ENCODE data around the gene CCIN. TPM values are rescaled to one million over a fixed set of nuclear protein-coding genes. Genes with fewer than 3 reads are reported as not detected.

CCIN gene
- total RNA-seq, 1 donor from 2014 or later: not detected

DNA sequence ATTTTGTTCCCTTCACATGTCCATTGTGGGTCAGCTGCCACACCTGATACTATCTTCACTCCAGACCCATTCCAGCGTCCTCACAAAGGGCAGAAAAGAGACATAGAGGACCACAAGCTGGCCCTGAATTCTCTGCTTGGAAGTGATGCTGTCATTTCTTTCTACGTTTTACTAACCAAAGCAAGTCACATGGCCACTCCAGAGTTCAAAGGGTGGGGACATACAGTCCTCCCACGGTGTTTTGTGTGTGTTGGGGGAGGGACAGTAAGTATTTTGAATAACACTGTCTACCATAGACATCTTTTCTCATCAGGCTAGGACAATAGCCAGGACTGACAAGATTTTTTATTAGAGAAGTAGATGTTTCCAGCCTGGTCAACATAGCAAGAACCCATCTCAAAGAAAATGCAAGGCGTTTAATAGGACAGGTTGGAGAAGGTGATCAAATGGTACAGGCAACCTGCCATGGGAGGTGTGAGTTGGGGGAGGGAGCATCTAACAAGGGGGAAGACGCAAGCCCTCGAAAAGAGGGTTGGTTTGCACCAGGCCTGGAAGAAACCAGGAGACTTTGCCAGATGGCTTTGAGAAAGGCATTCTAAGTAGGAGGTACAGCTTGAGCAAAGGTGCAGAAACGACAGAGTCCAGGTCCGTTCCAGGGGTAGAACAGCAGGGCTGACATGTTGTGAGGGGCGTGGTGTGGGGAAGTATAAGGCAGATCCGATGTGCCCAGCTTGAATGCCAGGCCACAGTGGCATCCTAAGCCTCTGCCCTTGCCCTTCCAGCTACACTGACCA is 43.9 kb upstream of the CCIN start:
- H3K27me3 ChIP-seq: no peaks in the 10 kb centered on the region
- no peak for DNase-seq (ENCODE audit: extremely low spot score in 2 of 2)
- H3K4me3 ChIP-seq: no peak overlapping the region

DNA sequence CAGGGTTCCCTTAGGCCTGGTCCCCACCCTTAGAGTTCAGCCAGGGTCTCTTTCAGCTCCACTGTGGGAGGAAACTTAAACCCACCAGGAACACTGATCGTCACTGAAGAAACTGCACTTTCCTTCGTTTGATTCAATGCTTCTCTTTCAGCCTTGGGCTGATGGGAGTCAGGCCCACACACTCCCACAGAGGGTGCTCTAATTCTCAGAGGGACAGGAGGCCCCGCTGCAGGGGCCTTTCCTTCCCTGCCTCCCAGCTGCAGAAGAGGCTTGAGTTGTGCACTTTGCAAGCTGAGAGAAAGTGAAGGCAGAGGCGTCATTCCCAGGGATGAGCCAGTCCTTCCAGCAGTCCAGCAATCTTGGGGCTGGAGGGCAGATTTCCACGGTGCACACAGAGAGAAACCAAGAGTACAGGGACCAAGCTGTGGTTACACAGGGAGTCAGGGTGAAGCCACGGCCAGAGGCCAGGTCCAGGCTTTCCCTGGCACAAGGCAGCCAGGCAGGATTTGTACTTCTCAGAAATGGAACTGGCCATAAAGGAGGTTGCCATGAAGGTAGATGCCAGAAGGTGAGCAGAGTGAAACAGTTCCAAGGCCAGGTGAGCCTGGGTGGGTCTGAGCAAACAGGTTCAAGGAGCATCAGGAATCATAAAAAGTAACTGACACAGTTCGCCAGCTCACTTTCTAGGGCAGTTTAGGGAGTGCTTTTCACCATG is 43.0 kb upstream of the CCIN start:
- TF ChIP-seq POLR2A (IDR thresholded peaks at IDR 0.05) (no peak), CTCF (IDR thresholded peaks at IDR 0.05) (no peak), POLR2AphosphoS5 (IDR thresholded peaks at IDR 0.05; ENCODE audit: insufficient read depth in 1 of 2, low read depth in 1 of 2) (no peak)
- DNase-seq (ENCODE audit: extremely low spot score in 2 of 2): no peak
- Histone ChIP-seq H3K27me3 (no peaks in the 10 kb centered on the region), H3K4me1 (no peaks in the 10 kb centered on the region), H3K9me3 (no peaks in the 10 kb centered on the region), H3K27ac (no peak overlapping the region), H3K36me3 (peaks cover 0 to 4% of the 10 kb centered on the region in 2 donors), H3K4me3 (no peak overlapping the region)
- intact Hi-C loops (cut with DNase I): loop anchor here (5.0 kb wide), 2 partner anchors 46 to 211 kb away; no protein-coding TSS in a partner anchor

More for the DNA sequence above, 43.9 kb upstream of the CCIN start:
- H3K9me3 ChIP-seq: no peaks in the 10 kb centered on the region
- peaks cover 0 to 4% of the 10 kb centered on the region in 2 donors for H3K36me3 ChIP-seq
- intact Hi-C loops (cut with DNase I): loop anchor here (5.0 kb wide), 2 partner anchors 47 to 212 kb away; no protein-coding TSS in a partner anchor
- H3K4me1 ChIP-seq: no peaks in the 10 kb centered on the region
- TF ChIP-seq CTCF (IDR thresholded peaks at IDR 0.05) (no peak), POLR2AphosphoS5 (IDR thresholded peaks at IDR 0.05; ENCODE audit: insufficient read depth in 1 of 2, low read depth in 1 of 2) (no peak), POLR2A (IDR thresholded peaks at IDR 0.05) (no peak)
- H3K27ac ChIP-seq: no peak overlapping the region

DNA sequence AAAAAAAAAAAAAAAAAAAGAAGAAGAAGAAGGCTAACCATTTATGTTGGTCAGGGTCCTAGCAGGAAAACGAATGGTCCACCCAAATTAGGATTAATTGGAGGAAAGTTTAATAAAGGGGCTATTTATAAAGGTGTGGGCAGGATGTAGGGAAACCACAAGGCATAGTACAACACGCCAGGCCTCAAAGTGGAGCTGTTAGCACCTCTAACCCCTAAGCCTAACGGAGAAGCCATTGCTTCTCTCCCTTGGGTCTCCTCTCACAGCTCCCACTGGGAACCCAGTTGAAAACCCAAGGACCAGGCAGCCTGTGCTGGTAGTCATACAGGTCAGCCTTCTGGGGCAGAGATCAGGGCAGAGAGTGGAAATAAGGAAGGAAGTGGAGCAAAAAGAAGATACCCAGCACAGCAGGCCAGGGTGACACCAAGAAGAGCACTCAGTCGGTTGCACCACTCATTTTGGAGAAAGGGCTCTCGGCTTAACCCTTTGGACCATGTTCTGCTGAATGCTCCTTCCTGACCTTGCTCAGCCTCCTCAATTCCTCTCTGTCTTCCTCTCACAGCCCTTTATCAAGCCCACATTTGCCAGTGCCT is 41.4 kb upstream of the CCIN start:
- Histone ChIP-seq H3K4me1 (no peaks in the 10 kb centered on the region), H3K36me3 (peaks cover 0 to 4% of the 10 kb centered on the region in 2 donors), H3K4me3 (no peak overlapping the region), H3K27me3 (no peaks in the 10 kb centered on the region), H3K27ac (no peak overlapping the region), H3K9me3 (no peaks in the 10 kb centered on the region)
- DNase-seq (ENCODE audit: extremely low spot score in 2 of 2): no peak
- TF ChIP-seq POLR2A (IDR thresholded peaks at IDR 0.05) (no peak), POLR2AphosphoS5 (IDR thresholded peaks at IDR 0.05; ENCODE audit: insufficient read depth in 1 of 2, low read depth in 1 of 2) (no peak), CTCF (IDR thresholded peaks at IDR 0.05) (no peak)
- intact Hi-C loops (cut with DNase I): loop anchor here (5.0 kb wide), 2 partner anchors 45 to 210 kb away; no protein-coding TSS in a partner anchor

- no peak overlapping the region for H3K4me3 ChIP-seq
- H3K36me3 ChIP-seq: no peaks in the 10 kb centered on the region
- H3K27me3 ChIP-seq: no peaks in the 10 kb centered on the region
- intact Hi-C loops (cut with DNase I): loop anchor here (5.0 kb wide), 2 partner anchors 44 to 209 kb away; no protein-coding TSS in a partner anchor
- no peaks in the 10 kb centered on the region for H3K9me3 ChIP-seq
- TF ChIP-seq POLR2AphosphoS5 (IDR thresholded peaks at IDR 0.05; ENCODE audit: insufficient read depth in 1 of 2, low read depth in 1 of 2) (no peak), POLR2A (IDR thresholded peaks at IDR 0.05) (no peak), CTCF (IDR thresholded peaks at IDR 0.05) (no peak)
- H3K4me1 ChIP-seq: no peaks in the 10 kb centered on the region
- no peak for DNase-seq (ENCODE audit: extremely low spot score in 2 of 2)
- H3K27ac ChIP-seq: no peak overlapping the region
Observed at GRCh38 chr9:36128349-36128748, 40.8 kb upstream of the CCIN start.

Data from vagina (tissue), 2 donors.